WI38 (cell line): ENCODE measurements around the gene ZNG1C.
"Not testable (repeated sequence)": the region's sequence is repeated elsewhere in the genome, so short reads cannot be mapped to it uniquely, and the experiment has no call there.

Experiments used
- H3K4me3 ChIP-seq: 2 replicates; pipeline ENCODE4 v1.5.1; 2011; ENCODE audit warnings: low read depth, mild to moderate bottlenecking, control low read depth, low read length

Gene ZNG1C

GRCh38 chr9:68241683-68242082 lies at the start of gene ZNG1C:
Gene ZNG1C, plus strand, starts transcription at chr9:68241983. Its CDS starts 49 bp downstream, at chr9:68242032.
- H3K4me3 ChIP-seq, result not testable (repeated sequence)

DNA sequence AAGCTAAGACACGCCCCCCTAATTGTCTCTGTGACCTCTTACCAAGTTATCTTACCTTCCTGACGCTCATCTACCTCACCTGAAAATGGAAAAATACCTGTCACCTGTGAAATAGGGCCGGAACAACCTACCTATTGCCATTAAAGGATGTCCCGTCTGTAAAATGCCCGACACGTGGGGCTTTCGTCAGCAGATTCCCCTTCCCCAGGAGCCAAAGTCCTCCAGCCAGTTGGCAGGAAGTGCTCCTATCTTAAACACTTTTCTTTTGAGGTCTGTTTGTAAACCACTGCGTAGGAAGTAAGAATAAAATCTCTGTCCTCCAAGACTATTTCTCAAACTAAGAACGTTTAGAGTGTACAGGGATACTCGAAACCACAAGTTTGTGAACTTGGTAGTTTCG lies 654 bp downstream of the ZNG1C start:
- H3K4me3 ChIP-seq, result not testable (repeated sequence)

GRCh38 chr9:68281041-68281440 lies 39.3 kb downstream of the ZNG1C start:
- H3K4me3 ChIP-seq, result not testable (repeated sequence)

DNA sequence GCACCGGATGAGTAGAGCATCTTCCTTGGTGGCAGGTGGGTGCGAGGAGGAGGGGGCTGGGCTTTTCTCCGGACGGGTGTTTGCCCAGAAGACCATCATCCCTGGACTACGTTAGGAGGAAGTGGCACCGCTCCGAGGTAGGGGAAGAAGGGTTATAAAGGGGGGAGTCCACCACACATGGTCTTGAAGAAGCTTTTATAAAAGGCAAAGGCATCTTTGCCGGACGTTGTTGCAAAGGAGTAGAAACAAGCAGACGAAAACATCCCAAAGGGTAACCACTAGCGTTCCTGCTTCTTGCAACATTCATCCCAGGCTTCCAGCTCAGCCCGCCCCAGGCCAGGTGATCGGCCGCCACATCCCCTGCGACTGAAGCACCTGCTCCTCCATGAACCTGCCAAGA lies 60.8 kb downstream of the ZNG1C start, which contains the start of gene FOXD4L3:
FOXD4L3 (plus strand) TSS at position 301 of the 400 bp plus-strand sequence; CDS start at position 386, 85 bp downstream.
- H3K4me3 ChIP-seq, result not testable (repeated sequence)

DNA sequence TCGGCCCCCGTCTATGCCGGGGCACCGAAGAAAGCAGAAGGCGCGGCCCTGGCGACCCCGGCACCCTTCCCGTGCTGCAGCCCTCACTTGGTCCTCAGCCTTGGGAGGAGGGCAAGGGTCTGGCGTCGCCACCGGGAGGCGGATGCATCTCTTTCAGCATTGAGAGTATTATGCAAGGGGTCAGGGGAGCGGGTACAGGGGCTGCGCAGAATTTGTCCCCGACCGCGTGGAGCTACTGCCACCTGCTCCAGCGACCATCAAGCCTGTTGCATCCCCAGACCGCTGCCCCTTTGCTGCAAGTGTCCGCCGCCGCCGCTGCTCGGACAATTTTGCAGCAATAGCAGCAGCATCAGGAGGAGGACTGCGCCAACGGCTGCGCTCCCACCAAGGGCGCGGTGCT lies 62.0 kb downstream of the ZNG1C start:
- H3K4me3 ChIP-seq, result not testable (repeated sequence)

- not testable (repeated sequence) for H3K4me3 ChIP-seq
Observed at GRCh38 chr9:68304212-68304611, 62.4 kb downstream of the ZNG1C start.

GRCh38 chr9:68304777-68305176 lies 63.0 kb downstream of the ZNG1C start:
- H3K4me3 ChIP-seq, result not testable (repeated sequence)

- H3K4me3 ChIP-seq, result not testable (repeated sequence)
Observed at GRCh38 chr9:68305680-68306285, 64.0 kb downstream of the ZNG1C start.

DNA sequence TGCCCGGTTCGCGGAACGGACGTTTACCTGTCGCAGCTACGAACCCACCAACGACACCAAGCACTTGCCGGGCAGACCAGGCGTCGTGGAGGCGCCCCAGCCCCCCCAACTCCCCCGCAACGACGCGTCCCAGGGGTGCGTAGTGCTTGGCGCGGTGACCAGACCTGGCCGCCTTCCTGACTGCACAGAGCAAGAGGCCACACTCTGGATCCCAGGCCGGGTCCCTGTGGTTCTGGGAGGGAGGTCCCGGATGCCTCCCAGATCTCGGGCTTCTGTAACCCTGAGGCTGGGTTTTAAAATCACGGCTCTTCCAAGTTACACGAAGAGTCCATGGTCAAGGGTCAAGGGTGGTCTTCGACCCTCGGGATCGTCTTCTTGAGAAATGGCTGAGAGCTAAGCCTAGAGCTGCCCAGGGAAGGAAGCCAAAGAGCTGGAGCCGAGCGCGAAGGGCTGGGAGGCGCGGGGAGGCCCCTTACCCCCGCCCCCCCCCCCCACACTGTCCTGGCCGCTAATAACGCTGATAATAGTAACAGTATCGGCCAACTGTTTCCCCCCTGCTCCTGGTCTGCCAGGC lies 64.7 kb downstream of the ZNG1C start:
- not testable (repeated sequence) for H3K4me3 ChIP-seq

DNA sequence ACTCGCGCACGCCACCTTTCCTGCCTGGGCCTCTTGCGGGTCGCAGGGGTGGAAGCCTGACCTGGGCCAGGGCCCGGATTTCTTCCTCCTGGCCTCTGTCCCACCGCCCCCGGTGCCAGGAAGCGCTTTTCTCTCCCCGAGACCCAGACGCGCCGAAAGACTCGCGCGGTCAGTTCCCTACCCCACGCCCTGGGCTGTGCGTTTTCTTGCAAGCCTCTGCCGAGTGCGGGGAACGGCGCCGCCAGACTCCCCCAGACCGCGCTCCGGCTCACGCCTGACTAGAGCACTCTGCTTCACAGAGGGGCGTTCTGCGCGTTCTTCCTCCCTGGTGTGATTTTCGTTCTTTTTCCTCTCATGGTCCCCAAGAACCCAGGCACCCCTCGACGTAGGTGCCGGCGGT lies 65.3 kb downstream of the ZNG1C start:
- not testable (repeated sequence) for H3K4me3 ChIP-seq

- not testable (repeated sequence) for H3K4me3 ChIP-seq
Observed at GRCh38 chr9:68307654-68308053, 65.9 kb downstream of the ZNG1C start.

DNA sequence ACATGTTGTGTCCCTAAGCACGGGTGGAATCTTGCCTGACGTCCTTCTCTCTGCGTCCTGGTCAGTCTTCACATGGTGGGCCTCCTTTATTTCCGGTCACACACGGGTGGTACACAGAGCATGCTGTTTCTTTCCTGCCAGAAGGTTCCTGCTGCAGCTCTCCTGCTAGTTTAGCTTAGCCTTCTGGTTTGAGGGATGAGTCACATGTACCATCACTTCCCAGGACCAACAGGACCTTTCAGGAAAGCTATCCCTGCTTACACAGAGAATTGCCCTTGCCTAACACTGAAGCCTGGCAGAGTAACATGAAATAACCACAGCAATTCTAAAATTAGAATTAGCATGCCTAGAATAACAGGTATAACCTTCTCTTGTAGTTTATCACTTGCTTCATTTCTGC lies 69.4 kb downstream of the ZNG1C start:
- H3K4me3 ChIP-seq, result not testable (repeated sequence)

- H3K4me3 ChIP-seq, result not testable (repeated sequence)
Observed at GRCh38 chr9:68318209-68318608, 76.4 kb downstream of the ZNG1C start.

DNA sequence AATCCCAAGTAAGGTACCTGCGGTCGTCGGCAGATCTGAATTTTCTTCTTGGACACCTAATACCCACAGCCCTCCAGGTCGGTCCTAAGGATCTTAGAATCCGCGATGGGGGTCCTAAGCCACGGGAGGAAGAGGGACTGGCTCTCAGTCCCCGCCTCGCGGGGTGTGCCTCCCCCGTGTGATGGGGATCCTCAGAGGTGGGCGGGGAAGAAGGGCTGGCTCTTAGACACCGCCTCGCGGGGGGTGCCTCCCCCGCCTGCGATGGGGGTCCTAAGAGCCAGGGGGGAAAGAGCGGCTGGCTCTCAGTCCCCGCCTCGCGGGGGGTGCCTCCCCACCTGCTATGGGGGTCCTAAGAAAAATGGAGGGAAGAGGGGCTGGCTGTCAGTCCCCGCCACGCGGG lies 82.0 kb downstream of the ZNG1C start:
- H3K4me3 ChIP-seq, result not testable (repeated sequence)

DNA sequence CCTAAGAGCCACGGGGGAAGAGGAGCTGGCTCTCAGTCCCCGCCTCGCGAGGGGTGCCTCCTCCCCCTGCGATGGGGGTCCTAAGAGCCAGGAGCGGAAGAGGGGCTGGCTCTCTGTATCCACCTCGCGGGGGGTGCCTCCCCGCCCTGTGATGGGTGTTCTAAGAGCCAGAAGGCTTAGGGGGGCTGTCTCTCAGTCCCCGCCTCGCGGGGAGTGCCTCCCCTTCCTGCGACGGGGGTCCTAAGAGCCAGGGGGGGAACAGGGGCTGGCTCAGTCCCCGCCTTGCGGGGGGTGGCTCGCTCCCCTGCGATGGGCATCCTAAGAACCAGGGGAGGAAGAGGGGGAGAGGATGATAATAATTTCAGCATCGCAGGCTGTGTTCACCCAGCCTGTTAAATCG lies 82.7 kb downstream of the ZNG1C start:
- not testable (repeated sequence) for H3K4me3 ChIP-seq

- not testable (repeated sequence) for H3K4me3 ChIP-seq
Observed at GRCh38 chr9:68329106-68329505, 87.3 kb downstream of the ZNG1C start.

DNA sequence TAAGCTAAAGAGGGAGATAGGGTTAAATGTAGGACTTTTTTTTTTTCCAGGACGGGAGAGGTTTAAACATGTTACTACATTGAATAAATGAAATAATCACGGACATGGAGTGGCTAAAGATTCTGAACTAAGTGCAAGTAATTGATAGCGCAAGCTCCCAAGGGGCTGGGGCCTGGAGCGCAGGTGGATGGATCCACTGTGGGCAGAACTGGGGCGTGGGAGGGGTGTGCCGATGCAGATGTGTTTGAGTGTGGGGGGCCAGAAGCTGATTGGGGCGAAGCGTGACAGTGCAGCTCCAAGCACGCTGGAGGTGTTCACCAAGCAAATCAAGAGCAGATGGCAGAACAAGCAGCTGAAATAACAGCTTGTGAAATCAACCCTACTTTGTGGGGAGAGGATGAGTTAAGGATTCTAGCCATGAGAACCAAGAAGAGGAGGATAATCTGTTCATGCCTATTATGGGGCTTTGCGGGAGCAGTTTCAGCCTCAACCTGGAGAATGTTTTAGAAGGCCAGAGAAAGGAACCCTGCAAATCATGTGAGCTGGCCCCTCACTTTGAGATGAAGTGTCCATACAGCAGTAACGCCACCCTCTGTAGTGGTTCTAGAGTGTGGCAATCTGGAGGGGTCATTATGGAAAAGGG lies 88.9 kb downstream of the ZNG1C start:
- not testable (repeated sequence) for H3K4me3 ChIP-seq

- not testable (repeated sequence) for H3K4me3 ChIP-seq
Observed at GRCh38 chr9:68332122-68332521, 90.3 kb downstream of the ZNG1C start.

- H3K4me3 ChIP-seq, result not testable (repeated sequence)
Observed at GRCh38 chr9:68335935-68336334, 94.2 kb downstream of the ZNG1C start.

GRCh38 chr9:68336639-68337339 lies 95.0 kb downstream of the ZNG1C start:
- H3K4me3 ChIP-seq, result not testable (repeated sequence)

GRCh38 chr9:68338000-68338399 lies 96.2 kb downstream of the ZNG1C start:
- H3K4me3 ChIP-seq, result not testable (repeated sequence)
